Neural progenitor cell (in vitro differentiated cells): ENCODE results near the gene ANKDD1A.

Source experiments
- CTCF ChIP-seq: fragments of 200-600 bp; sonication (generic); IDR thresholded peaks from 2 replicates; pipeline ENCODE4 v1.5.1; 2017; ENCODE audit warnings: antibody characterized with exemption, mild to moderate bottlenecking
- EZH2 ChIP-seq: fragments of 200-600 bp; sonication (generic); IDR thresholded peaks from 2 replicates; pipeline ENCODE4 v1.6.1; 2017; ENCODE audit warnings: antibody characterized with exemption, mild to moderate bottlenecking, moderate library complexity
- EZH2phosphoT487 ChIP-seq: fragments of 200-600 bp; sonication (generic); IDR thresholded peaks from 2 replicates; pipeline ENCODE4 v1.6.1; 2017; ENCODE audit warnings: antibody characterized with exemption

- no peak for TF ChIP-seq CTCF
- TF ChIP-seq EZH2 = no peak
- no peak for TF ChIP-seq EZH2phosphoT487
These were observed 16.2 kb upstream of the ANKDD1A start for GRCh38 chr15:64895285-64896065.
